PC-9 (cell line): ENCODE data around the gene MT1F. TPM values are rescaled to one million over a fixed set of nuclear protein-coding genes. Genes with fewer than 3 reads are reported as not detected.

Source experiments
- BruUV-seq: library from RNA; stranded (reverse); fragments of 400-500 nt; replicated peaks from 2 replicates; lab custom pipeline; 2021; lab: Mats Ljungman, UMichigan
- CTCF ChIA-PET: fragments of 300-600 bp; sonication (Branson Sonifier 250); formaldehyde crosslinking; loops from one replicate; lab custom pipeline; 2022; ENCODE audit warnings: antibody characterized with exemption; lab: Charles Lee
- POLR2A ChIA-PET: fragments of 300-600 bp; sonication (Branson Sonifier 250); formaldehyde crosslinking; loops from one replicate; lab custom pipeline; 2022; ENCODE audit warnings: antibody characterized with exemption; ENCODE audit not compliant: unreplicated experiment; lab: Charles Lee
- DNase-seq, 2 experiments: peaks; one replicate each; pipeline versions ENCODE4 v3.0.0 to v3.0.0-alpha.2; 2015 to 2022; ENCODE audit warnings: mixed read lengths in 1 of 2
- H2AFZ ChIP-seq: fragments of 200-600 bp; sonication (generic); 2 replicates; pipeline ENCODE4 v1.8.1; 2017; ENCODE audit warnings: antibody characterized with exemption
- H3F3A ChIP-seq: fragments of 200-600 bp; sonication (generic); 2 replicates; pipeline ENCODE4 v1.8.1; 2017; ENCODE audit warnings: antibody characterized with exemption, mild to moderate bottlenecking, low read depth; ENCODE audit not compliant: insufficient read depth
- H3K27ac ChIP-seq: fragments of 200-600 bp; sonication (generic); 2 replicates; pipeline ENCODE4 v1.6.1; 2016; ENCODE audit warnings: mixed run types
- H3K27me3 ChIP-seq: fragments of 200-600 bp; sonication (generic); 2 replicates; pipeline ENCODE4 v1.6.1; 2016; ENCODE audit warnings: low read depth, mixed run types; ENCODE audit not compliant: insufficient read depth
- H3K36me3 ChIP-seq: fragments of 200-600 bp; sonication (generic); 2 replicates; pipeline ENCODE4 v1.6.1; 2016; ENCODE audit warnings: low read depth, mixed run types
- H3K4me1 ChIP-seq: fragments of 200-600 bp; sonication (generic); replicated peaks from 2 replicates; pipeline ENCODE4 v1.6.1; 2016; ENCODE audit warnings: mixed run types; ENCODE audit not compliant: insufficient read depth
- H3K4me2 ChIP-seq: fragments of 200-600 bp; sonication (generic); 2 replicates; pipeline ENCODE4 v1.6.1; 2017; ENCODE audit warnings: mixed run types
- H3K4me3 ChIP-seq: fragments of 200-600 bp; sonication (generic); 2 replicates; pipeline ENCODE4 v1.6.1; 2016; ENCODE audit warnings: mixed run types
- H3K79me2 ChIP-seq: fragments of 200-600 bp; sonication (generic); 2 replicates; pipeline ENCODE4 v1.6.1; 2017; ENCODE audit warnings: low read depth, mixed run types
- H3K9me2 ChIP-seq: fragments of 200-600 bp; sonication (generic); 2 replicates; pipeline ENCODE4 v1.8.1; 2017; ENCODE audit warnings: mild to moderate bottlenecking; ENCODE audit not compliant: insufficient read depth
- H3K9me3 ChIP-seq: fragments of 200-600 bp; sonication (generic); 2 replicates; pipeline ENCODE4 v1.8.1; 2016; ENCODE audit warnings: low read depth; ENCODE audit not compliant: insufficient read depth
- H4K20me1 ChIP-seq: fragments of 200-600 bp; sonication (generic); 2 replicates; pipeline ENCODE4 v1.8.1; 2017; ENCODE audit not compliant: insufficient read depth
- CTCF ChIP-seq: fragments of 200-600 bp; sonication (generic); conservative IDR thresholded peaks from 2 replicates; pipeline ENCODE4 v1.6.1; 2017; ENCODE audit warnings: mixed run types, antibody characterized with exemption, mild to moderate bottlenecking, moderate library complexity
- EZH2 ChIP-seq: fragments of 200-600 bp; sonication (generic); IDR thresholded peaks from 2 replicates; pipeline ENCODE4 v1.8.0; 2017; ENCODE audit warnings: antibody characterized with exemption, low read depth
- intact Hi-C: fragments of 100-400 bp; cut with micrococcal nuclease; formaldehyde crosslinking; loops from one replicate; pipeline ENCODE4 v1.10.0; 2022; ENCODE audit not compliant: unreplicated experiment
- total RNA-seq: library from RNA; stranded (reverse); gene quantifications from 2 replicates; pipeline ENCODE4 v1.2.3, GENCODE V29; 2021

The MT1F gene
- total RNA-seq, 1 experiment from 2014 or later = 4.0 TPM

DNA sequence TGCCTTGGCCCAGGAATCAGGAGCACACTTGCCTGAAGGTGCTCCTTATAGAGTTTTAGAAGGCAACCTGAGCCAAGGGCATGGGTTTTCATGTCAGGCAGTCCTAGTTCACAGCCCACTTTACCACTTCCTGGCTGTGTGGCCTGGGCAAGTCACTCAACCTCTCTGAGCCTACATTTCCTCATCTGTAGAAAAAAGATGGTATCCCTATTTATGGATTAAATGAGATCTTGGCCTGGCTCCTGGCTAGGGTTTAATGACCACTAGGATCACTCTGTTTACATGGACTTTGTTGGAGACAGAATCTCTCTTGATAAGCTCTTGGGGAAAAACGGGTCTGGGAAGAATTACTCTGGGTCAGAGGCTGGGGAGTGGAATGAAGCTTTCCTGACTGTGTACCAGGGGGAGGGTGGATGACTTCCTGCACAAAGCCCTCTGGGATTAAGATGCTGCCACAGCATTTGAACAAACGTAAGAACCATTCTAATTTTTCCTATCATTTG, 47.1 kb upstream of the MT1F start:
- H2AFZ ChIP-seq = no peak overlapping the region
- H3K4me1 ChIP-seq = peaks cover 96% of the 10 kb centered on the region
- H3K27me3 ChIP-seq = no peaks in the 10 kb centered on the region
- no peaks in the 10 kb centered on the region; the same call in 1 of the 2 replicates for H3K79me2 ChIP-seq
- TF ChIP-seq CTCF (no peak), EZH2 (no peak)
- no TSS peak for BruUV-seq
- H3K27ac ChIP-seq = peak overlapping the region; percentile 73
- H3K9me2 ChIP-seq = no peaks in the 10 kb centered on the region
- no peaks in the 10 kb centered on the region for H4K20me1 ChIP-seq
- H3K9me3 ChIP-seq = no peaks in the 10 kb centered on the region
- no peaks in the 10 kb centered on the region for H3K36me3 ChIP-seq
- intact Hi-C loops = no loop called here
- POLR2A ChIA-PET = interaction anchor here (0.6 to 1.5 kb wide), 2 partner anchors 39 to 372 kb away, joined by 3 to 9 read pairs; no protein-coding TSS in a partner anchor
- H3K4me2 ChIP-seq = peak overlapping the region; percentile 90
- CTCF ChIA-PET = interaction anchor here (0.5 to 1.3 kb wide), 2 partner anchors 33 to 89 kb away, joined by 3 to 4 read pairs; no protein-coding TSS in a partner anchor
- DNase-seq = no peak
- peaks cover 65% of the 10 kb centered on the region for H3F3A ChIP-seq
- peak overlapping the region; percentile 90; the same call in 1 of the 2 replicates for H3K4me3 ChIP-seq

GRCh38 chr16:56611281-56611833, 46.4 kb upstream of the MT1F start:
- H3K27ac ChIP-seq = peak overlapping the region; percentile 73

GRCh38 chr16:56613706-56614105, 44.1 kb upstream of the MT1F start:
- POLR2A ChIA-PET = no interaction called here
- Histone ChIP-seq H3K4me1 (peaks cover 72% of the 10 kb centered on the region), H3K36me3 (no peaks in the 10 kb centered on the region), H3K9me3 (no peaks in the 10 kb centered on the region), H3F3A (peaks cover 40% of the 10 kb centered on the region), H2AFZ (no peak overlapping the region), H3K9me2 (no peaks in the 10 kb centered on the region), H3K4me3 (no peak overlapping the region), H3K4me2 (peak overlapping the region; percentile 55), H3K27ac (peak overlapping the region; percentile 79), H3K79me2 (no peaks in the 10 kb centered on the region; the same call in 1 of the 2 replicates), H4K20me1 (no peaks in the 10 kb centered on the region), H3K27me3 (no peaks in the 10 kb centered on the region)
- intact Hi-C loops = no loop called here
- TF ChIP-seq CTCF (no peak), EZH2 (no peak)
- CTCF ChIA-PET = no interaction called here
- peak in 1 of 2 experiments; percentile 48 for DNase-seq
- BruUV-seq = no TSS peak

More at GRCh38 chr16:56611281-56611833, 46.4 kb upstream of the MT1F start:
- no peaks in the 10 kb centered on the region for H4K20me1 ChIP-seq
- H3F3A ChIP-seq = peaks cover 59% of the 10 kb centered on the region
- DNase-seq = peak in 1 of 2 experiments; percentile 75
- H3K4me2 ChIP-seq = peak overlapping the region; percentile 90
- H3K9me2 ChIP-seq = no peaks in the 10 kb centered on the region
- TF ChIP-seq EZH2 = no peak
- no peak for TF ChIP-seq CTCF
- H3K79me2 ChIP-seq = no peaks in the 10 kb centered on the region; the same call in 1 of the 2 replicates
- H2AFZ ChIP-seq = no peak overlapping the region
- peaks cover 92% of the 10 kb centered on the region for H3K4me1 ChIP-seq
- BruUV-seq = no TSS peak
- no peak overlapping the region for H3K4me3 ChIP-seq
- CTCF ChIA-PET = interaction anchor here (0.5 to 1.3 kb wide), 2 partner anchors 32 to 89 kb away, joined by 3 to 4 read pairs; no protein-coding TSS in a partner anchor
- intact Hi-C loops = no loop called here
- H3K9me3 ChIP-seq = no peaks in the 10 kb centered on the region
- no peaks in the 10 kb centered on the region for H3K36me3 ChIP-seq
- no peaks in the 10 kb centered on the region for H3K27me3 ChIP-seq
- POLR2A ChIA-PET = interaction anchor here (0.6 to 1.5 kb wide), 2 partner anchors 38 to 372 kb away, joined by 3 to 9 read pairs; no protein-coding TSS in a partner anchor
